ENCODE results near the gene AK8. TPM values are rescaled to one million over a fixed set of nuclear protein-coding genes. Genes with fewer than 3 reads are reported as not detected.
"Not testable (repeated sequence)": the region's sequence is repeated elsewhere in the genome, so short reads cannot be mapped to it uniquely, and the experiment has no call there.

AK8 gene
- total RNA-seq, 1 experiment from 2014 or later = 1.9 TPM

GRCh38 chr9:132776891-132777290 is 101.2 kb downstream of the AK8 start:
- H3K9me3 ChIP-seq = no peaks in the 10 kb centered on the region
- H3K36me3 ChIP-seq = no peaks in the 10 kb centered on the region
- no peaks in the 10 kb centered on the region for H3K27me3 ChIP-seq
- DNase-seq = no peak
- H3K4me3 ChIP-seq = no peak overlapping the region

- no peak for DNase-seq
- no peak overlapping the region for H3K4me3 ChIP-seq
- H3K27me3 ChIP-seq = no peaks in the 10 kb centered on the region
- H3K9me3 ChIP-seq = no peaks in the 10 kb centered on the region
- H3K36me3 ChIP-seq = no peaks in the 10 kb centered on the region
Measured at GRCh38 chr9:132776268-132776667, 101.8 kb downstream of the AK8 start.

- no peaks in the 10 kb centered on the region for H3K27me3 ChIP-seq
- H3K4me3 ChIP-seq = no peak overlapping the region
- H3K36me3 ChIP-seq = no peaks in the 10 kb centered on the region
- DNase-seq = no peak
- H3K9me3 ChIP-seq = no peaks in the 10 kb centered on the region
Measured at GRCh38 chr9:132775720-132776119, 102.4 kb downstream of the AK8 start.

- Histone ChIP-seq H3K36me3 (no peaks in the 10 kb centered on the region), H3K4me3 (no peak overlapping the region), H3K9me3 (no peaks in the 10 kb centered on the region), H3K27me3 (no peaks in the 10 kb centered on the region)
- DNase-seq = no peak
Measured at GRCh38 chr9:132774886-132775285, 103.2 kb downstream of the AK8 start.

- H3K36me3 ChIP-seq = no peaks in the 10 kb centered on the region
- no peaks in the 10 kb centered on the region for H3K9me3 ChIP-seq
- no peaks in the 10 kb centered on the region for H3K27me3 ChIP-seq
- no peak for DNase-seq
- no peak overlapping the region for H3K4me3 ChIP-seq
Measured at GRCh38 chr9:132773764-132774339, 104.2 kb downstream of the AK8 start.

GRCh38 chr9:132773093-132773492 is 105.0 kb downstream of the AK8 start:
- no peaks in the 10 kb centered on the region for H3K9me3 ChIP-seq
- no peak overlapping the region for H3K4me3 ChIP-seq
- DNase-seq = no peak
- H3K36me3 ChIP-seq = no peaks in the 10 kb centered on the region
- no peaks in the 10 kb centered on the region for H3K27me3 ChIP-seq

GRCh38 chr9:132771752-132772151 is 106.3 kb downstream of the AK8 start:
- not testable (repeated sequence) for H3K36me3 ChIP-seq, H3K9me3 ChIP-seq, H3K27me3 ChIP-seq, DNase-seq, H3K4me3 ChIP-seq

- 0 out of 2 replicates have a peak, but pooled peaks cover 2% of the 10 kb centered on the region for H3K9me3 ChIP-seq
- no peaks in the 10 kb centered on the region for H3K27me3 ChIP-seq
- no peak overlapping the region; the same call in 1 of the 2 replicates for H3K4me3 ChIP-seq
- no peaks in the 10 kb centered on the region for H3K36me3 ChIP-seq
- DNase-seq = no peak
Measured at GRCh38 chr9:132770770-132771310, 107.2 kb downstream of the AK8 start.

GRCh38 chr9:132769906-132770769 is 107.9 kb downstream of the AK8 start:
- Histone ChIP-seq H3K9me3 (0 out of 2 replicates have a peak, but pooled peaks cover 2% of the 10 kb centered on the region), H3K4me3 (peak overlapping the region; percentile 63), H3K36me3 (no peaks in the 10 kb centered on the region), H3K27me3 (no peaks in the 10 kb centered on the region)
- DNase-seq = peak; percentile 68

GRCh38 chr9:132768932-132769905 is 108.9 kb downstream of the AK8 start:
- Histone ChIP-seq H3K27me3 (no peaks in the 10 kb centered on the region), H3K4me3 (peak overlapping the region; percentile 63), H3K9me3 (0 out of 2 replicates have a peak, but pooled peaks cover 2% of the 10 kb centered on the region), H3K36me3 (no peaks in the 10 kb centered on the region)
- peak; percentile 58 for DNase-seq

GRCh38 chr9:132763574-132763973 is 114.5 kb downstream of the AK8 start:
- DNase-seq = no peak
- 0 out of 2 replicates have a peak, but pooled peaks cover 2% of the 10 kb centered on the region for H3K9me3 ChIP-seq
- H3K27me3 ChIP-seq = no peaks in the 10 kb centered on the region
- no peaks in the 10 kb centered on the region for H3K36me3 ChIP-seq
- H3K4me3 ChIP-seq = no peak overlapping the region

- Histone ChIP-seq H3K4me3 (no peak overlapping the region), H3K36me3 (no peaks in the 10 kb centered on the region), H3K9me3 (0 out of 2 replicates have a peak, but pooled peaks cover 2% of the 10 kb centered on the region), H3K27me3 (no peaks in the 10 kb centered on the region)
- DNase-seq = no peak
Measured at GRCh38 chr9:132762896-132763295, 115.2 kb downstream of the AK8 start.

- H3K36me3 ChIP-seq = no peaks in the 10 kb centered on the region
Measured at GRCh38 chr9:132761602-132762001, 116.5 kb downstream of the AK8 start.

GRCh38 chr9:132760057-132760456 is 118.0 kb downstream of the AK8 start:
- Histone ChIP-seq H3K4me3 (no peak overlapping the region), H3K27me3 (no peaks in the 10 kb centered on the region), H3K9me3 (no peaks in the 10 kb centered on the region), H3K36me3 (no peaks in the 10 kb centered on the region)
- no peak for DNase-seq

More at GRCh38 chr9:132761602-132762001, 116.5 kb downstream of the AK8 start:
- 0 out of 2 replicates have a peak, but pooled peaks cover 1% of the 10 kb centered on the region for H3K9me3 ChIP-seq
- H3K4me3 ChIP-seq = no peak overlapping the region
- no peaks in the 10 kb centered on the region for H3K27me3 ChIP-seq
- no peak for DNase-seq

- no peaks in the 10 kb centered on the region for H3K9me3 ChIP-seq
- H3K36me3 ChIP-seq = no peaks in the 10 kb centered on the region
- no peaks in the 10 kb centered on the region for H3K27me3 ChIP-seq
- no peak overlapping the region for H3K4me3 ChIP-seq
- DNase-seq = no peak
Measured at GRCh38 chr9:132757016-132757415, 121.1 kb downstream of the AK8 start.

GRCh38 chr9:132756214-132756845 is 121.8 kb downstream of the AK8 start:
- no peaks in the 10 kb centered on the region for H3K9me3 ChIP-seq
- no peaks in the 10 kb centered on the region for H3K36me3 ChIP-seq
- no peaks in the 10 kb centered on the region for H3K27me3 ChIP-seq
- no peak overlapping the region for H3K4me3 ChIP-seq
- no peak for DNase-seq

Measured in MG63 (cell line).